GM12878 (cell line): ENCODE measurements around the gene PATL2. TPM values are rescaled to one million over a fixed set of nuclear protein-coding genes. Genes with fewer than 3 reads are reported as not detected.
A peak's percentile ranks its signal among the peaks of the same experiment; 100 is the strongest.

Experiments
- ATF2 ChIP-seq: IDR thresholded peaks from 2 replicates; pipeline ENCODE4 v1.6.1; 2012; ENCODE audit warnings: low read length, inconsistent platforms
- BCL11A ChIP-seq: IDR thresholded peaks from 2 replicates; pipeline ENCODE4 v1.6.1; 2011; ENCODE audit warnings: low read depth, low read length
- CHD1 ChIP-seq: IDR thresholded peaks from 2 replicates; pipeline ENCODE4 v1.6.1; 2012; ENCODE audit warnings: low read depth, low read length, improper control_type of control experiment
- E4F1 ChIP-seq: fragments of 450-650 bp; IDR thresholded peaks from 2 replicates; pipeline ENCODE4 v1.6.1; 2018; ENCODE audit warnings: borderline replicate concordance, mild to moderate bottlenecking; ENCODE audit not compliant: partially characterized antibody
- HCFC1 ChIP-seq: fragments of 150-350 bp; IDR thresholded peaks from 2 replicates; pipeline ENCODE4 v1.6.1; 2014; ENCODE audit warnings: low read length
- HDAC6 ChIP-seq: fragments of 200-600 bp; sonication (generic); IDR thresholded peaks from one replicate; pipeline ENCODE4 v1.8.0; 2017; ENCODE audit warnings: antibody characterized with exemption; ENCODE audit not compliant: unreplicated experiment
- MLLT1 ChIP-seq: fragments of 450-650 bp; IDR thresholded peaks from 2 replicates; pipeline ENCODE4 v1.6.1; 2016; ENCODE audit warnings: mild to moderate bottlenecking
- POLR2AphosphoS5 ChIP-seq: IDR thresholded peaks from 2 replicates; pipeline ENCODE4 v1.6.1; 2011; ENCODE audit warnings: mild to moderate bottlenecking, low read length, inconsistent platforms
- POU2F2 ChIP-seq: IDR thresholded peaks from 3 replicates; pipeline ENCODE4 v1.6.1; 2011; ENCODE audit warnings: low read depth, mild to moderate bottlenecking, low read length, borderline replicate concordance
- SKIL ChIP-seq: fragments of 450-650 bp; IDR thresholded peaks from 2 replicates; pipeline ENCODE4 v1.6.1; 2017; ENCODE audit warnings: mild to moderate bottlenecking, low read depth, inconsistent platforms; ENCODE audit not compliant: poor library complexity, severe bottlenecking
- SMC3 ChIP-seq: IDR thresholded peaks from 2 replicates; pipeline ENCODE4 v1.6.1; 2011; ENCODE audit warnings: low read length, improper control_type of control experiment, borderline replicate concordance
- WRNIP1 ChIP-seq: IDR thresholded peaks from 2 replicates; pipeline ENCODE4 v1.6.1; 2011; ENCODE audit warnings: low read depth, low read length, improper control_type of control experiment, borderline replicate concordance
- YBX1 ChIP-seq: fragments of 450-650 bp; IDR thresholded peaks from 2 replicates; pipeline ENCODE4 v1.6.1; 2016; ENCODE audit warnings: antibody characterized with exemption
- polyA plus RNA-seq, 11 experiments: library from polyadenylated mRNA; depleted of rRNA in 4 of 11; unstranded in 6 of 11; stranded (reverse) in 5 of 11; fragments of >200 nt; fragmentation: Nextera tagmentation in 4 of 11; fragmentation: Illumina TruSeq in 1 of 11; extraction: Ambion mirVana in 4 of 11; extraction: Trizol in 1 of 11; gene quantifications; 1 replicate in 1 of 11; 2 replicates in 10 of 11; pipeline versions ENCODE4 v1.2.1 to v1.2.3, GENCODE V29; 2011 to 2016; ENCODE audit warnings: inconsistent platforms in 2 of 11, missing spikeins in 2 of 11, low read depth in 1 of 11
- total RNA-seq, 4 experiments: library from RNA; depleted of rRNA in 3 of 4; stranded (reverse); fragments of >200 nt in 3 of 4; fragmentation: Illumina TruSeq in 1 of 4; extraction: Trizol in 1 of 4; gene quantifications; 2 replicates each; pipeline versions ENCODE4 v1.2.1 to v1.2.3, GENCODE V29; 2013 to 2021

Gene PATL2
- total and polyA plus RNA-seq, 10 of the 15 experiments (the other 5 are each of a cell fraction or from before 2014, with no cell fraction given): 4.2 to 16.2 (median 12.1) TPM

GRCh38 chr15:44713006-44713966 lies 2.2 kb upstream of the PATL2 start (continued):
- TF ChIP-seq MLLT1 (peak; percentile 69), BCL11A (0 out of 2 replicates have a peak, but pooled peaks have one; percentile 1), POU2F2 (0 out of 3 replicates have a peak, but pooled peaks have one; percentile 34), SKIL (peak; percentile 2), HCFC1 (no peak), ATF2 (0 out of 2 replicates have a peak, but pooled peaks have one; percentile 6), POLR2AphosphoS5 (peak; percentile 86), E4F1 (no peak), HDAC6 (peak; percentile 67), SMC3 (0 out of 2 replicates have a peak, but pooled peaks have one; percentile 2), WRNIP1 (no peak), YBX1 (0 out of 2 replicates have a peak, but pooled peaks have one; percentile 85), CHD1 (peak; percentile 33; the same call in 1 of the 2 replicates)
